Mammary epithelial cell (primary cell): ENCODE measurements around the gene POTEH.
"Not testable (repeated sequence)": the region's sequence is repeated elsewhere in the genome, so short reads cannot be mapped to it uniquely, and the experiment has no call there.

Experiments used
- CTCF ChIP-seq, 2 donors: IDR thresholded peaks in 1 of 2; conservative IDR thresholded peaks in 1 of 2; 2 replicates each; pipeline ENCODE4 v1.5.1; 2011 to 2012; ENCODE audit warnings: inconsistent platforms in 2 of 2, low read length in 2 of 2, mild to moderate bottlenecking in 2 of 2, control low read depth in 1 of 2, low read depth in 1 of 2; ENCODE audit not compliant: insufficient read depth in 1 of 2; ENCODE audit errors: extremely low read depth in 1 of 2
- EZH2 ChIP-seq: IDR thresholded peaks from 2 replicates; pipeline ENCODE4 v1.6.1; 2012; ENCODE audit warnings: low read length, inconsistent platforms, borderline replicate concordance

DNA sequence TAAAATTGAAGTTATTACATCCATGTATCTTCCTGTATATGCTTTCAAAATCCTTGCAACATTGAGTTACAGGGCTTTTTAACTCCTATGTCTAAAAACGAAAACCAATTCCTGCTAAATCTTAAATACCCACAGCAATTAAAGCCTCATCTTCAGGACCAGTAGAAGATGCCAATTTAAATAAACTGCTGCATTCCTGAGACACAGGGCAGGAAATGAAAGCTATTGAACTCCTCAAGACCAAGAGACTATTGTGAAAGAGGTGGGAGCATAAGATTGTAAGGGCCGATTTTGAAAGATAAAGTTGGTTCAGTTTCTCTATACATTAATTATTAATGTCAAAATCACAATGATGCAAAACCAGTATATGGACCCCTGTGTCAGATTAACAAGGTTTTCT is 28.7 kb upstream of the POTEH start:
- not testable (repeated sequence) for TF ChIP-seq CTCF (conservative IDR thresholded peaks at IDR 0.05 in 1 of 2, IDR thresholded peaks at IDR 0.05 in 1 of 2; ENCODE audit: extremely low read depth in 1 of 2, insufficient read depth in 1 of 2, low read depth in 1 of 2, low read length in 2 of 2); EZH2
